ENCODE results near the gene TRAK1.

Gene TRAK1

GRCh38 chr3:42177801-42178150 lies 86.6 kb downstream of the TRAK1 start:
- no peak for DNase-seq (ENCODE audit: low spot score)

- no peak for DNase-seq (ENCODE audit: low spot score)
Observed at GRCh38 chr3:42179110-42179725, 88.1 kb downstream of the TRAK1 start.

- no peak for DNase-seq (ENCODE audit: low spot score)
Observed at GRCh38 chr3:42180901-42181300, 89.7 kb downstream of the TRAK1 start.

GRCh38 chr3:42182555-42182954 lies 91.4 kb downstream of the TRAK1 start:
- no peak for DNase-seq (ENCODE audit: low spot score)

GRCh38 chr3:42183991-42184632 lies 93.0 kb downstream of the TRAK1 start:
- no peak for DNase-seq (ENCODE audit: low spot score)

- no peak for DNase-seq (ENCODE audit: low spot score)
Observed at GRCh38 chr3:42184651-42185443, 93.7 kb downstream of the TRAK1 start.

- DNase-seq (ENCODE audit: low spot score): no peak
Observed at GRCh38 chr3:42187936-42188335, 96.8 kb downstream of the TRAK1 start.

- DNase-seq (ENCODE audit: low spot score): no peak
Observed at GRCh38 chr3:42188376-42188775, 97.2 kb downstream of the TRAK1 start.

- no peak for DNase-seq (ENCODE audit: low spot score)
Observed at GRCh38 chr3:42189001-42189460, 97.9 kb downstream of the TRAK1 start.

GRCh38 chr3:42189736-42190135 lies 98.6 kb downstream of the TRAK1 start:
- DNase-seq (ENCODE audit: low spot score): no peak

GRCh38 chr3:42190701-42191442 lies 99.7 kb downstream of the TRAK1 start:
- peak; percentile 71 for DNase-seq (ENCODE audit: low spot score)

- no peak for DNase-seq (ENCODE audit: low spot score)
Observed at GRCh38 chr3:42191443-42191747, 100.2 kb downstream of the TRAK1 start.

GRCh38 chr3:42192334-42193200 lies 101.4 kb downstream of the TRAK1 start:
- DNase-seq (ENCODE audit: low spot score): no peak

- no peak for DNase-seq (ENCODE audit: low spot score)
Observed at GRCh38 chr3:42194943-42195510, 103.9 kb downstream of the TRAK1 start.

GRCh38 chr3:42195879-42196330 lies 104.7 kb downstream of the TRAK1 start:
- DNase-seq (ENCODE audit: low spot score): no peak

- no peak for DNase-seq (ENCODE audit: low spot score)
Observed at GRCh38 chr3:42198709-42199108, 107.6 kb downstream of the TRAK1 start.

- no peak for DNase-seq (ENCODE audit: low spot score)
Observed at GRCh38 chr3:42202217-42202865, 111.2 kb downstream of the TRAK1 start.

GRCh38 chr3:42204867-42205599 lies 113.9 kb downstream of the TRAK1 start:
- DNase-seq (ENCODE audit: low spot score): no peak

GRCh38 chr3:42205800-42206514 lies 114.8 kb downstream of the TRAK1 start:
- no peak for DNase-seq (ENCODE audit: low spot score)
